ENCODE measurements around the gene GPR149. TPM values are rescaled to one million over a fixed set of nuclear protein-coding genes. Genes with fewer than 3 reads are reported as not detected.

The GPR149 gene
- total RNA-seq, 2 donors from 2014 or later = not detected

DNA sequence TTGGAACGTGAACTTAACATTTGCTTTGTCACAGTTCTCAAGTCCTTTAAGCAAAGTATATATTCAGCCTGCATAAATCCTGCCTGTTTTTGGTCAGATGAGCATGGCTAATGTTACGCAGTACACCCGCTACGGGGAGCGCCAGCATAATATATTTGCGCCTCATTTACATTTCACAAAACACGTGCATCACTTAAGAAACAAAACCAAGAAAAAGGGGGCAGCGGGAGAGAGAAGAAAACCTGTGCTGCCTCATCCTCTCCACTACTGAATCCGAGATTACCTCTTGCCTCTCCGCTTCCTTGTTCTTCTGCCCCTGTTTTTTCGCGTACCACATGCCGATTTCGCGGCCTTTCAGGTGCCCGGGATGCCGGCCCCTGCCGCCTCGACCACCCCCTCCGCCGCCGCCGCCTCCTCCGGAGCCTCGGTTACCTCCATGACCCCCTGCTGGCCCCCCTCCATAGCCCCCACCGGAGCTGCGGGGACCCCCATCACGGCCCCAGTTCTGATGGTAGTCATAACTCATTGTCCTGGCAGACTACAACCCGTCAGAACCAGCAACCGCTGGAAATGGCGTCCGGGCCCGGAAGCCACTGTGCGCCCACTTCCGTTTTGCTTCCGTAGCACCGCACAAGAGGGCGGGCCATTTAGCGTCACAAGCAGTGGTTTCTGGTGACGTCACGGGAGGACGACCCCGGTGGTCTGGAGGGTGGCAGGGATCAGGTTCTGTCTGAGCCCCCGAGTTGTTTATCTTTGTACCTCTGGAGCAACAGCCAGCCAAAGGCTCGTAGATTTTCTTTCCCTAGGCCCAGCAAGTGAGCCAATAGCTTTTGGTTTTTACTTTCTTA lies 105.9 kb downstream of the GPR149 start, which contains the start of gene DHX36:
Gene DHX36 (minus strand): TSS at position 597 of the 848 bp plus-strand sequence. CDS start 71 bp downstream, at position 526.
- Mint-ChIP-seq H3K27ac (peak within 1 kb of the TSS; percentile 94 to 96), H3K4me3 (no peak within 1 kb of the TSS), H3K36me3 (peaks cover 21% of the 10 kb centered on the region), H3K4me1 (ENCODE audit: low read depth in 2 of 2) (peaks cover 8 to 16% of the 10 kb centered on the region in 2 donors), H3K9me3 (no peaks in the 10 kb centered on the region), H3K27me3 (peaks cover 4 to 6% of the 10 kb centered on the region in 2 donors)
- DNase-seq (ENCODE audit: low spot score) (peak; percentile 93), ATAC-seq (peak; percentile 96 to 98)

DNA sequence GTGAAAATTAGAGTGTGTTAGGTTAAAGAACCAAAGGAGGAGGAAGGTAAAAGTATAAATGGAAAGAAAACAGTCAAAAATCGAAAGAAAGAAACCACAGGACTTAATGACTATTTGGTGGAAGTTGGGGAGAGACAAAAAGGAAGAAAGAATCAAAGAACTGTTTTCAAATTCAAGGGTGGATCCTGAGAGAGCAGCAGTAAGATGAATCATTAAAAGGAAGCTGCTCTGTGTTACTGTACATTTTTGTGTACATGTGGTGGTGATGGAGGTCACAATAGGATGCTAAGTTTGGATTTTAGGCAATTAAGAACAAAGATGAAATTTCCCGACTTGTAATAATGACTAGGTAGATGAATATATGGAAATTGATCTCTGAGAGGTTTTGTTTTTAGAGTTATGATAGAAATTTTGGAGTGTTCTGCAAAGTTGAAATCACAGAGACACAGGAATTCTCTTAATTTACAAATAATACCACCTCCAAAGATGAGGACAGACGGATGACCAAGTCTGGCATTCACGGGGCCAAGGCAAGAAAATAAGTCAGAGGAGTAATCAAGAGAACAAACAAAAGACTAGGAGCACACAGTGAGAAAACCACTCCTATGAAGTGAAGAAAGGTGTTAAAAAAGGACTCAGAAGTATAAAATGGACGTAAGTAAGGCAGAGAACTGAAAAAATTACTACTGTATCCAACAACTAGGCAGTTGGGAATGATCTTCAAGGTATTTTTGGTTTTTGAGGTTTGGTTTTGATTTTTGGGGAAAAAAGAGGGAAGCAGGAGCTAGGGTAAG lies 112.8 kb downstream of the GPR149 start:
- H3K4me3 Mint-ChIP-seq = peak overlapping the region; percentile 47

DNA sequence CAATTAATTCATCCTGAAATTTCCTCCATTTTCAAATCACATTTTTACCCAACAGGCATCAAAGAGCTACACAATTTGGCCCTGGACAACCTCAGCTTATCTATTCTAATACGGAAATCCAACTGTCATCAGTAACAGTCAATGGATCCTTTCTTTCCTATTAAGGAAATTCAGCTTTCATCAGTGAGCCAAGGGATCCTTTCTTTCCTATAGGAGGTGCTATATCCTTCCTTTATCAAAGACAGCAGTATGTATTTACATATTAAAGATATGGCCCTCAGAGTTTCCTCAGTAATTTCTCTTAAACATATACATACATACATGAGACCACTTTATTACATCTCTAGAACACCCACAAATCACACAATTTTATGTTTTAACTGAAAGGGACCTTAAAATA lies 115.8 kb downstream of the GPR149 start:
- Mint-ChIP-seq H3K36me3 (peaks cover 20% of the 10 kb centered on the region), H3K27ac (no peak overlapping the region), H3K4me3 (no peak overlapping the region), H3K9me3 (no peaks in the 10 kb centered on the region), H3K4me1 (ENCODE audit: low read depth in 2 of 2) (peaks cover 17 to 26% of the 10 kb centered on the region in 2 donors), H3K27me3 (no peaks in the 10 kb centered on the region)
- ATAC-seq (no peak), DNase-seq (ENCODE audit: low spot score) (no peak)

More for the DNA sequence above, 112.8 kb downstream of the GPR149 start:
- H3K27me3 Mint-ChIP-seq = no peaks in the 10 kb centered on the region
- H3K36me3 Mint-ChIP-seq = peaks cover 26% of the 10 kb centered on the region
- peaks cover 14 to 34% of the 10 kb centered on the region in 2 donors for H3K4me1 Mint-ChIP-seq (ENCODE audit: low read depth in 2 of 2)
- peak overlapping the region in 1 of 2 donors; percentile 49 for H3K27ac Mint-ChIP-seq
- ATAC-seq (no peak), DNase-seq (ENCODE audit: low spot score) (no peak)
- no peaks in the 10 kb centered on the region for H3K9me3 Mint-ChIP-seq

DNA sequence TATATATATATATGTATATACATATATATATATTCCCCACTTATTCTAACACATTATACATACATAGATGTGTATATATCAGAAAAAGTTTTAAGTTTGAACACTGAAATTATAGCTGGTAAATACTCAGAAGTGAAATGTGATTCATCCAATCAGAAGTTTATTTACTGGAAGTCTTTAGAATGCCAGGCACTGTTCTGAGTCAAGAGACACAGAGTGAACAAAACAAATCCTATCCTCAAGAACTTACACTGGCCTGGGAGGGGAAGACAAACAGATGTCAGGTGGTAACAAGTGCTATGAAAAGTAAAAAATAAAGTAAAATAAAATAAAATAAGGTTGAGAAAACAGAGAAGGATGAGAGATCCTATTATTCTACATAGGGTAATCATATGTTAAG lies 119.2 kb downstream of the GPR149 start:
- H3K27ac Mint-ChIP-seq = no peak overlapping the region
- no peaks in the 10 kb centered on the region for H3K9me3 Mint-ChIP-seq
- no peak for ATAC-seq
- no peaks in the 10 kb centered on the region for H3K27me3 Mint-ChIP-seq
- peaks cover 31% of the 10 kb centered on the region for H3K36me3 Mint-ChIP-seq
- no peak overlapping the region for H3K4me3 Mint-ChIP-seq
- H3K4me1 Mint-ChIP-seq (ENCODE audit: low read depth in 2 of 2) = peaks cover 14 to 30% of the 10 kb centered on the region in 2 donors
- DNase-seq (ENCODE audit: low spot score) = no peak

DNA sequence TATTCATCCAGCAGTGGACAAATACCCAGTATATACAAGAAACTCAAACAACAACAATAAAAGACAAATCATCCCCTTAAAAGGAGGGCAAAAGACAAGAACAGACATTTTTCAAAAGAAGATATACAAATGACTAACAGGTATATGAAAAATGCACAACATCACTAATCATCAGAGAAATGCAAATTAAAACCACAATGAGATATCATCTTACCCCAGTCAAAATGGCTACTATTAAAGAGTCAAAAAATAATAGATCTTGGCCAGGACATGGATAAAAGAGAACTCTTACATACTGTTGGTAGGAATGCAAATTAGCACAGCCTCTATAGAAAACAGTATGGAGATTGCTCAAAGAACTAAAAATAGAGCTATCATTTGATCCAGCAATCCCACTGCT lies 122.6 kb downstream of the GPR149 start:
- DNase-seq (ENCODE audit: low spot score) (no peak), ATAC-seq (no peak)
- Mint-ChIP-seq H3K4me1 (ENCODE audit: low read depth in 2 of 2) (peaks cover 10 to 16% of the 10 kb centered on the region in 2 donors), H3K36me3 (peaks cover 19% of the 10 kb centered on the region), H3K9me3 (no peaks in the 10 kb centered on the region), H3K27ac (peak overlapping the region in 1 of 2 donors; percentile 12), H3K27me3 (no peaks in the 10 kb centered on the region), H3K4me3 (no peak overlapping the region)

DNA sequence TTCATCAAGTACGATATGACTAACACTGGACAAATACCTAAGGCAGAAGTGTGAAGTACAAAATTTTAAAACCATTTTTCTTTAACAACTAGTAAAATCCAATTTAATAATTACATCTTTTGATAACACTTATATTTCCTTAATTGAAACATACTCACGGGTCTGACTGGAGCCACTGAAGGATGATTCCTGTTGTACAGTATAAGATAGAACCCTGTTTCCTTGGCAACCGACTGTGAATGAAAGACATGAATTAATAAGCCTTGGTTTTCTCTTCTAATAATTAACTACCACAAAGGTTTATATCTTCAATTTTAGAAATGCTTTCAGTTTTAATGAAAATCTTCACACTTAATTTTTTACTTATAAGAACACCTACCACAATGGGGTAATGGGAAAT lies 125.1 kb downstream of the GPR149 start:
- no peaks in the 10 kb centered on the region for H3K27me3 Mint-ChIP-seq
- DNase-seq (ENCODE audit: low spot score) = no peak
- H3K36me3 Mint-ChIP-seq = peaks cover 33% of the 10 kb centered on the region

DNA sequence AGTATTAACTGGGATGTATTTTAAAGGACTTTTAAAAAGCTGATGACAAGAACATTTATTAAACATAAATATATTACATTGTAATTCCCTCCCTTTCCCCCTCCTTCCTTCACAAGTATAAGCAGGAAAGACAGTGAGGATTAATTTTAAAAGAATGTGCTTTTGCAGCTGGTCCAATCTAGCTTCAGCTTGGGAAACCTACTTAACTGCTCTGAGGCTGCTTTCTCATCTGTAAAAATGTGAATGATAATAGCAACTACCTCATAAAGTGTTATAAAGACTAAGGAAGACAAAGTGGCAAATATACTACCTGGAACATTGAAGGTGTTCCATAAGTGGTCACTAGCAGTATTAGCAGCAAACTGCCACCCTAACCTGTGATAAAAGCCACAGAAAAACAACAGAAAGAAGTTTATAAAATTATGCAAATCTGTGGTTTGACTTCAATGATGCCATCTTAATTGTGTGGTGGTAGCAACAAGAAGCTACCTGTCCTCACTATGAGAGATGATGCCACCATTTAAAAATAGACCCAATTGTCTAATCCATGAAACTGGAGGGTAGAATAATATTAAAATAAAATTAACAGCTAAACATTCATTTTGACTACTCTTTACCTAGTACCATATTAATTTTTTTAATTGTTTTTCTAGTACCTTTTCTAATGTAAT lies 125.7 kb downstream of the GPR149 start:
- Mint-ChIP-seq H3K27ac (no peak overlapping the region), H3K4me3 (no peak overlapping the region), H3K4me1 (ENCODE audit: low read depth in 2 of 2) (peaks cover 10 to 13% of the 10 kb centered on the region in 2 donors), H3K27me3 (no peaks in the 10 kb centered on the region), H3K9me3 (no peaks in the 10 kb centered on the region), H3K36me3 (peaks cover 33% of the 10 kb centered on the region)
- ATAC-seq (no peak), DNase-seq (ENCODE audit: low spot score) (no peak)

More for the DNA sequence above, 125.1 kb downstream of the GPR149 start:
- no peak for ATAC-seq
- Mint-ChIP-seq H3K27ac (no peak overlapping the region), H3K9me3 (no peaks in the 10 kb centered on the region), H3K4me3 (no peak overlapping the region), H3K4me1 (ENCODE audit: low read depth in 2 of 2) (peaks cover 10 to 16% of the 10 kb centered on the region in 2 donors)

DNA sequence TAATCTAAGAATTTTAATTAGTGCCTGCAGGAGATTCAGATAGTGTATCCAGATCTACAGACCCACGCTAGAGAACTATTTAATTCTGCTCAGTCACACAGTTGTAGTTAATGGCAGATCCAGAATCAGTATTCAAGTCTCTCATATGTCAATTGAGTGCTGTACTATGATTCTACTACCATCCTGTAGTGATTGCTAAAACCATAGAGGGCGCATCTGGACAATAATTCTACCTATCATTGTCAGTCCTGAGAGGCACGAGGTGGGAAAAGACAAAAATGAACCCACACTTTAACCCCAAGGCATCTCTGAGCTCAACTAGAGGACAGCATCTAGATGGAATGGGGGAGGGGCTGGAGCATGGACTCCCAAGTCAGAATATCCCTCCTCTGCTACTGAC lies 128.4 kb downstream of the GPR149 start:
- Mint-ChIP-seq H3K4me3 (no peak overlapping the region), H3K9me3 (no peaks in the 10 kb centered on the region), H3K4me1 (ENCODE audit: low read depth in 2 of 2) (no peaks in the 10 kb centered on the region), H3K27me3 (no peaks in the 10 kb centered on the region), H3K36me3 (peaks cover 29% of the 10 kb centered on the region), H3K27ac (peak overlapping the region; percentile 13 to 67)
- ATAC-seq = no peak
- no peak for DNase-seq (ENCODE audit: low spot score)

DNA sequence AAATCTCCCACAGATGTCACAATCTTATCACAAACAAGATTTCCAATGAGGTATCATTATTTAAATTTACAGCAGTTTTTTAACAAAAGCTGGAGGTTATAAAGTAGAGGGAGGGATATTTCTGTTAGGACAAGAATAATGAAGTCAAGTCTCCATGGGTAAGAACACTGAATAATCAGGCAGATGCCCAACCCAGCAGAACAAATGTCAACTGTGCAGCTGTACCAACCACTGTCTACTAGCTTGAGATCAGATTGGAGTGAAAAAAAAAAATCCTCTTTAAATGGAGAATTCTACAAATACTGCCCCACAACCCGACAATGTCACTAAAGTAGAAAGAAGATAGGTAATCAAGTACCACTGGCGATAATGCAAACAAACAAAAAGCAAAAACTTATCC lies 136.0 kb downstream of the GPR149 start:
- Mint-ChIP-seq H3K4me1 (ENCODE audit: low read depth in 2 of 2) (no peaks in the 10 kb centered on the region), H3K27ac (no peak overlapping the region), H3K27me3 (no peaks in the 10 kb centered on the region), H3K9me3 (no peaks in the 10 kb centered on the region), H3K4me3 (no peak overlapping the region), H3K36me3 (peaks cover 21% of the 10 kb centered on the region)
- ATAC-seq (no peak), DNase-seq (ENCODE audit: low spot score) (no peak)

DNA sequence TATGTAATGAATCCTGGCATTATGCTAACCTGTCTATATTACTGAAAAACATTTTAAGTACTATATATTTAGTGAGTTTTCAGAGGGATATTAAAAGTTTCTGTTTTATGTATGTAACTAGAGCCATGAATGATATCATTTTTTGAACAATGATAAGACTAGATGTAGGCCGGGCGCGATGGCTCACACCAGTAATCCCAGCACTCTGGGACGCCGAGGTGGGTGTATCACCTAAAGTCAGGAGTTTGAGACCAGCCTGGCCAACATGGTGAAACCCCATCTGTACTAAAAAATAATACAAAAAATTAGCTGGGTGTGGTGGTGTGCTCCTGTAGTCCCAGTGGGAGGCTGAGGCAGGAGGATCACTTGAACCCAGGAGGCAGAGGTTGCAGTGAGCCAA lies 139.8 kb downstream of the GPR149 start:
- no peak for DNase-seq (ENCODE audit: low spot score)
- no peaks in the 10 kb centered on the region for H3K4me1 Mint-ChIP-seq (ENCODE audit: low read depth in 2 of 2)
- no peak for ATAC-seq
- H3K4me3 Mint-ChIP-seq = no peak overlapping the region
- peaks cover 16% of the 10 kb centered on the region for H3K36me3 Mint-ChIP-seq
- H3K27ac Mint-ChIP-seq = no peak overlapping the region
- no peaks in the 10 kb centered on the region for H3K9me3 Mint-ChIP-seq
- H3K27me3 Mint-ChIP-seq = no peaks in the 10 kb centered on the region

Other genes starting within 250 kb of the GPR149 start
- gene DHX36, start 105.7 kb downstream of the GPR149 start, total RNA-seq = 10 to 100 TPM; 83.0 to 93.4 TPM